Activated B cell treated with CpG ODN at 0.5 μM for 24 hours (primary cell): Measurements from ENCODE around the gene TMEM116. TPM values are rescaled to one million over a fixed set of nuclear protein-coding genes. Genes with fewer than 3 reads are reported as not detected.
"Not testable (repeated sequence)": the region's sequence is repeated elsewhere in the genome, so short reads cannot be mapped to it uniquely, and the experiment has no call there.

Experiments used
- ATAC-seq: fragments of 200-7000 bp; cut with Tn5 transposase; one replicate; pipeline ENCODE4 v1.10.0; 2021; ENCODE audit warnings: low read depth, mild to moderate bottlenecking, moderate library complexity
- CTCF ChIA-PET: fragments of 350-600 bp; sonication (Branson Sonifier 250); formaldehyde crosslinking; loops from one replicate; lab custom pipeline; 2021; ENCODE audit warnings: antibody characterized with exemption; lab: Charles Lee
- POLR2A ChIA-PET: fragments of 350-600 bp; sonication (Branson Sonifier 250); formaldehyde crosslinking; loops from one replicate; lab custom pipeline; 2021; ENCODE audit warnings: antibody characterized with exemption; lab: Charles Lee
- DNase-seq: peaks from one replicate; pipeline ENCODE4 v3.0.0; 2022
- H3K27ac Mint-ChIP-seq: one replicate; pipeline ENCODE4 v1.8.0; 2020; ENCODE audit warnings: mixed read lengths
- H3K27me3 Mint-ChIP-seq: one replicate; pipeline ENCODE4 v1.8.0; 2021; ENCODE audit warnings: mixed read lengths
- H3K36me3 Mint-ChIP-seq: one replicate; pipeline ENCODE4 v1.8.0; 2021; ENCODE audit warnings: low read depth, mixed read lengths
- H3K4me1 Mint-ChIP-seq: one replicate; pipeline ENCODE4 v1.8.0; 2021; ENCODE audit warnings: mixed read lengths
- H3K4me3 Mint-ChIP-seq: one replicate; pipeline ENCODE4 v1.8.0; 2020; ENCODE audit warnings: mild to moderate bottlenecking, mixed read lengths
- H3K9me3 Mint-ChIP-seq: one replicate; pipeline ENCODE4 v1.8.0; 2020; ENCODE audit warnings: mixed read lengths
- intact Hi-C: fragments of 100-400 bp; cut with micrococcal nuclease; formaldehyde crosslinking; loops from one replicate; pipeline ENCODE4 v1.15.1; 2024
- total RNA-seq: library from RNA; stranded (reverse); gene quantifications from 2 replicates; pipeline ENCODE4 v1.2.3, GENCODE V29; 2022
- TF ChIP-seq, protein P1 (sequence below): fragments of 200-600 bp; IDR thresholded peaks from one replicate; pipeline ENCODE4 v1.8.0; 2022; ENCODE audit warnings: antibody characterized with exemption, mild to moderate bottlenecking

The TMEM116 gene
- total RNA-seq, result 6.4 and 10.5 TPM in 2 replicates

- Mint-ChIP-seq H3K4me3 (peak within 1 kb of the TSS; percentile 96), H3K27me3 (no peaks in the 10 kb centered on the region), H3K36me3 (peaks cover 42% of the 10 kb centered on the region), H3K27ac (peak within 1 kb of the TSS; percentile 99), H3K4me1 (peaks cover 63% of the 10 kb centered on the region), H3K9me3 (no peaks in the 10 kb centered on the region)
- TF ChIP-seq, protein P1, sequence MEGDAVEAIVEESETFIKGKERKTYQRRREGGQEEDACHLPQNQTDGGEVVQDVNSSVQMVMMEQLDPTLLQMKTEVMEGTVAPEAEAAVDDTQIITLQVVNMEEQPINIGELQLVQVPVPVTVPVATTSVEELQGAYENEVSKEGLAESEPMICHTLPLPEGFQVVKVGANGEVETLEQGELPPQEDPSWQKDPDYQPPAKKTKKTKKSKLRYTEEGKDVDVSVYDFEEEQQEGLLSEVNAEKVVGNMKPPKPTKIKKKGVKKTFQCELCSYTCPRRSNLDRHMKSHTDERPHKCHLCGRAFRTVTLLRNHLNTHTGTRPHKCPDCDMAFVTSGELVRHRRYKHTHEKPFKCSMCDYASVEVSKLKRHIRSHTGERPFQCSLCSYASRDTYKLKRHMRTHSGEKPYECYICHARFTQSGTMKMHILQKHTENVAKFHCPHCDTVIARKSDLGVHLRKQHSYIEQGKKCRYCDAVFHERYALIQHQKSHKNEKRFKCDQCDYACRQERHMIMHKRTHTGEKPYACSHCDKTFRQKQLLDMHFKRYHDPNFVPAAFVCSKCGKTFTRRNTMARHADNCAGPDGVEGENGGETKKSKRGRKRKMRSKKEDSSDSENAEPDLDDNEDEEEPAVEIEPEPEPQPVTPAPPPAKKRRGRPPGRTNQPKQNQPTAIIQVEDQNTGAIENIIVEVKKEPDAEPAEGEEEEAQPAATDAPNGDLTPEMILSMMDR, result no peak
- ATAC-seq, result peak; percentile 72
- POLR2A ChIA-PET, result interaction anchor here (0.6 to 4.0 kb wide), 21 partner anchors 8 to 568 kb away, joined by 3 to 98 read pairs (median 5); partner anchors contain the start of genes ACAD10, BRAP, MAPKAPK5 and NAA25
- DNase-seq, result peak; percentile 99
- CTCF ChIA-PET, result interaction anchor here (1.2 kb wide), 3 partner anchors 14 to 59 kb away, joined by 3 to 4 read pairs (median 3); no protein-coding TSS in a partner anchor
- intact Hi-C loops, result loop anchor here (1.0 to 5.0 kb wide), 5 partner anchors 14 to 396 kb away; partner anchors contain the start of genes ALDH2, MAPKAPK5 and RPL6
These were observed at the start of gene TMEM116, which contains the start of gene ERP29 for GRCh38 chr12:112012775-112013600. Gene TMEM116 (minus strand): TSS chr12:112013165. CDS start chr12:112005270, 7,895 bp downstream. Gene ERP29 (plus strand): TSS chr12:112013426. CDS start chr12:112013466, 40 bp downstream.

- ChIA-PET CTCF (no interaction called here), POLR2A (no interaction called here)
- intact Hi-C loops, result no loop called here
- Mint-ChIP-seq H3K9me3 (no peaks in the 10 kb centered on the region), H3K36me3 (peaks cover 76% of the 10 kb centered on the region), H3K27me3 (no peaks in the 10 kb centered on the region), H3K27ac (no peak overlapping the region), H3K4me3 (no peak overlapping the region), H3K4me1 (no peaks in the 10 kb centered on the region)
- DNase-seq (no peak), ATAC-seq (no peak)
- TF ChIP-seq, protein P1, result no peak
These were observed 48.2 kb upstream of the TMEM116 start for GRCh38 chr12:112061137-112061536.

DNA sequence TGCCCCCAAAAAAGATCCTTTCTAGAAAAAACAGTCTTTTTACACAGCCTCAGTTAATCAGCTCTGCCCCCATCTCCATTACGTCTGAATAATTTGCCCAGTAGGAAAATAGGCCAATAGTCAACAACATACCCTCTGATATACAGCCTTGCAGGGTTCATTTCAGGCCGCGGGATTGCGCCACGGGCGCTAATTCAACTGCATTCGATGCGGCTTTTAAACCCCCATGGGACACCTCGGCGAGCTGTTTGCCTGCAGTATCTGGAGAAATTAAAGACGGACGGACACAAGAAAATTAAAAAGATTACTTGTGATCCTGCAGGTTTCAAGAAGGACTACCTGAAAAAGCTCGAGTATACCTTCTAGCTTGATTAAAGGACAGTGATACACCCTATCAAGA is 36.4 kb upstream of the TMEM116 start:
- DNase-seq (no peak), ATAC-seq (no peak)
- intact Hi-C loops, result no loop called here
- POLR2A ChIA-PET, result interaction anchor here (1.2 kb wide), 1 partner anchor 29 kb away, joined by 3 read pairs; no protein-coding TSS in a partner anchor
- CTCF ChIA-PET, result no interaction called here
- Mint-ChIP-seq H3K36me3 (peaks cover 79% of the 10 kb centered on the region), H3K4me1 (peaks cover 12% of the 10 kb centered on the region), H3K4me3 (no peak overlapping the region), H3K9me3 (no peaks in the 10 kb centered on the region), H3K27ac (no peak overlapping the region), H3K27me3 (no peaks in the 10 kb centered on the region)
- TF ChIP-seq, protein P1, result no peak

DNA sequence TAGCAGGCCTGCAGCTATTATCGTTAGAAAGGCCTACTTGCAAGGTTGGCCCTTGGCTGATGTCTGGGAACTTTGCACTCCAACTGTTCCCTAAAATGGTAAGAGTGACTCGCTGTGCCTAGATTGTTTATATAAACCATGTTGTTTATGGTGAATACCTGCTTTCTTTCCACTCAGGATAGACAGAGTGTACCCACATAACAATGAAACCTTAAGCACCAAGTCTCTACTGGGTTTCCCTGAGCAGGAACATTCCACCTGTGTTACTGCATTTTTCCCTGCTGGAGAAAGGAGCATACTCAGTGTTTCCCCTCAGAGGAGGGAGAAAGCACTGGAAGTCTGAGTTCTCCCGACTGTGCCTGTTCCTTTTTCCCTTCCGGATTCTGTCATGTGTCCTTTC is 33.0 kb upstream of the TMEM116 start:
- Mint-ChIP-seq H3K4me1 (peaks cover 11% of the 10 kb centered on the region), H3K27me3 (no peaks in the 10 kb centered on the region), H3K27ac (no peak overlapping the region), H3K36me3 (peaks cover 73% of the 10 kb centered on the region), H3K4me3 (no peak overlapping the region), H3K9me3 (no peaks in the 10 kb centered on the region)
- TF ChIP-seq, protein P1, result no peak
- ChIA-PET CTCF (no interaction called here), POLR2A (no interaction called here)
- intact Hi-C loops, result no loop called here
- ATAC-seq (no peak), DNase-seq (no peak)

GRCh38 chr12:112036614-112037013 is 23.6 kb upstream of the TMEM116 start:
- POLR2A ChIA-PET, result interaction anchor here (0.6 kb wide), 1 partner anchor 24 kb away, joined by 3 read pairs; the partner anchor contains the start of gene TMEM116
- H3K27ac Mint-ChIP-seq, H3K4me3 Mint-ChIP-seq, intact Hi-C loops, H3K9me3 Mint-ChIP-seq, H3K4me1 Mint-ChIP-seq, CTCF ChIA-PET, H3K27me3 Mint-ChIP-seq, DNase-seq, ATAC-seq: not testable (repeated sequence)
- peaks cover 77% of the 10 kb centered on the region for H3K36me3 Mint-ChIP-seq
